Measurements from ENCODE around the gene IFTAP.
A peak's percentile ranks its signal among the peaks of the same experiment; 100 is the strongest.

Gene IFTAP

DNA sequence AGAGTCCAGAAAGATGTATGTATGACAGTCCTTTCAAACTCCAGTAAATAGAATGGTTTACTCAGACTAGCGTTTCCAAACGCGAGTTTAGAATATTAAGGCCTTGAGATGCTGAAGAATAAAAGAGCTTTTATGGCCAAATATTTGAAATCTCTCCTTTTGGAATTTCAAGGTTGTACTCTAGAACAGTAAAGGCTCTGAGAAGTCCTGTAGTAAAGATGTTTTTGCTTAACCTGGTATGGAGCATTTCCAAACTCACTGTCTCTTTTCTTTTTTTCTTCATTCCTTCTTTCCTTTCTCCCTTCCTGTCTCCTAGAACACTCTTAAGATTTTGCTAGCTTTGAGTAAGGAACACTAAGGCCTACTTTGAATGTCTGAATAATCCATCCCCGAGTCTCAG is 95.1 kb downstream of the IFTAP start:
- H3K27ac ChIP-seq (ENCODE audit: extremely low read depth, low read depth, low read length), result no peak overlapping the region
- H3K36me3 ChIP-seq (ENCODE audit: control insufficient read depth in 2 of 2, insufficient read depth in 1 of 2, low read length in 2 of 2), result no peaks in the 10 kb centered on the region
- TF ChIP-seq, protein P1, sequence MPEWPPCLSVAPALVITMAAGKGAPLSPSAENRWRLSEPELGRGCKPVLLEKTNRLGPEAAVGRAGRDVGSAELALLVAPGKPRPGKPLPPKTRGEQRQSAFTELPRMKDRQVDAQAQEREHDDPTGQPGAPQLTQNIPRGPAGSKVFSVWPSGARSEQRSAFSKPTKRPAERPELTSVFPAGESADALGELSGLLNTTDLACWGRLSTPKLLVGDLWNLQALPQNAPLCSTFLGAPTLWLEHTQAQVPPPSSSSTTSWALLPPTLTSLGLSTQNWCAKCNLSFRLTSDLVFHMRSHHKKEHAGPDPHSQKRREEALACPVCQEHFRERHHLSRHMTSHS (tag by site-specific recombination; IDR thresholded peaks at IDR 0.05), result no peak
- no peak for TF ChIP-seq ZNF792 (tag by site-specific recombination; IDR thresholded peaks at IDR 0.05)
- TF ChIP-seq, protein P2, sequence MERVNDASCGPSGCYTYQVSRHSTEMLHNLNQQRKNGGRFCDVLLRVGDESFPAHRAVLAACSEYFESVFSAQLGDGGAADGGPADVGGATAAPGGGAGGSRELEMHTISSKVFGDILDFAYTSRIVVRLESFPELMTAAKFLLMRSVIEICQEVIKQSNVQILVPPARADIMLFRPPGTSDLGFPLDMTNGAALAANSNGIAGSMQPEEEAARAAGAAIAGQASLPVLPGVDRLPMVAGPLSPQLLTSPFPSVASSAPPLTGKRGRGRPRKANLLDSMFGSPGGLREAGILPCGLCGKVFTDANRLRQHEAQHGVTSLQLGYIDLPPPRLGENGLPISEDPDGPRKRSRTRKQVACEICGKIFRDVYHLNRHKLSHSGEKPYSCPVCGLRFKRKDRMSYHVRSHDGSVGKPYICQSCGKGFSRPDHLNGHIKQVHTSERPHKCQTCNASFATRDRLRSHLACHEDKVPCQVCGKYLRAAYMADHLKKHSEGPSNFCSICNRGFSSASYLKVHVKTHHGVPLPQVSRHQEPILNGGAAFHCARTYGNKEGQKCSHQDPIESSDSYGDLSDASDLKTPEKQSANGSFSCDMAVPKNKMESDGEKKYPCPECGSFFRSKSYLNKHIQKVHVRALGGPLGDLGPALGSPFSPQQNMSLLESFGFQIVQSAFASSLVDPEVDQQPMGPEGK (tag by site-specific recombination; IDR thresholded peaks at IDR 0.05), result no peak
- TF ChIP-seq, protein P3, sequence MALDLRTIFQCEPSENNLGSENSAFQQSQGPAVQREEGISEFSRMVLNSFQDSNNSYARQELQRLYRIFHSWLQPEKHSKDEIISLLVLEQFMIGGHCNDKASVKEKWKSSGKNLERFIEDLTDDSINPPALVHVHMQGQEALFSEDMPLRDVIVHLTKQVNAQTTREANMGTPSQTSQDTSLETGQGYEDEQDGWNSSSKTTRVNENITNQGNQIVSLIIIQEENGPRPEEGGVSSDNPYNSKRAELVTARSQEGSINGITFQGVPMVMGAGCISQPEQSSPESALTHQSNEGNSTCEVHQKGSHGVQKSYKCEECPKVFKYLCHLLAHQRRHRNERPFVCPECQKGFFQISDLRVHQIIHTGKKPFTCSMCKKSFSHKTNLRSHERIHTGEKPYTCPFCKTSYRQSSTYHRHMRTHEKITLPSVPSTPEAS (tag by site-specific recombination; IDR thresholded peaks at IDR 0.05), result no peak
- peak; percentile 67; the same call in 1 of the 2 replicates for TF ChIP-seq ZNF239 (tag by site-specific recombination; IDR thresholded peaks at IDR 0.05)
- TF ChIP-seq ZNF510 (tag by site-specific recombination; IDR thresholded peaks at IDR 0.05; ENCODE audit: insufficient replicate concordance), result no peak
- TF ChIP-seq RBAK (tag by site-specific recombination; IDR thresholded peaks at IDR 0.05), result no peak
- TF ChIP-seq ZNF707 (tag by site-specific recombination; IDR thresholded peaks at IDR 0.05), result no peak
- H3K4me3 ChIP-seq (ENCODE audit: low read depth, low read length), result no peak overlapping the region
- no peaks in the 10 kb centered on the region for H3K9me3 ChIP-seq (ENCODE audit: control insufficient read depth, insufficient read depth, low read depth, low read length)
- CTCF ChIA-PET, result interaction anchor here (0.6 to 6.5 kb wide), 4 partner anchors 15 to 126 kb away, joined by 4 to 48 read pairs (median 6); no protein-coding TSS in a partner anchor
- POLR2A ChIA-PET, result no interaction called here
- no peaks in the 10 kb centered on the region for H3K4me1 ChIP-seq (ENCODE audit: control insufficient read depth, insufficient read depth, low read length)

DNA sequence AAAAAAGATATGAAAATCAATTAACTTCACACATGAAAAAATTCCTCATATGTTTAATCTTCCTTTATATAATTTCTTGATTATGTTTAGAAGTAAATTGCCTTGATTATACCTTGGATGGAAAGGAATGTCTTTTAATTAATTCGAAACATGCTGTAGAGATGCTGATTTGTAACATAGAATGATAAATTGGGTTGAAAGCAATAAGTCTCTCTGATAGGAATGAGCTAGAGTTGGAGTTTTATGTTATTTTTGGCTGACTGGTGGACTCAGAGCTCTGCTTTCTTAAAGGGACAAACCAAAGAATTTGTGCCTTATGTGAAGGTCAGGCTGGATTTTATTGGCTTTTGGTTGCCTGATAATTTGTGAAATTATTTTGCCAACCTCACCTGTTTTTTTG is 98.4 kb downstream of the IFTAP start:
- Histone ChIP-seq H3K9me3 (ENCODE audit: control insufficient read depth, insufficient read depth, low read depth, low read length) (no peaks in the 10 kb centered on the region), H3K4me1 (ENCODE audit: control insufficient read depth, insufficient read depth, low read length) (no peaks in the 10 kb centered on the region), H3K36me3 (ENCODE audit: control insufficient read depth in 2 of 2, insufficient read depth in 1 of 2, low read length in 2 of 2) (no peaks in the 10 kb centered on the region), H3K4me3 (ENCODE audit: low read depth, low read length) (no peak overlapping the region), H3K27ac (ENCODE audit: extremely low read depth, low read depth, low read length) (no peak overlapping the region)
- ChIA-PET CTCF (interaction anchor here (0.6 to 6.5 kb wide), 5 partner anchors 8 to 500 kb away, joined by 3 to 48 read pairs (median 7); no protein-coding TSS in a partner anchor), POLR2A (no interaction called here)
- TF ChIP-seq ZXDB (tag by site-specific recombination; IDR thresholded peaks at IDR 0.05) (no peak), ZNF26 (tag by site-specific recombination; IDR thresholded peaks at IDR 0.05) (no peak), ZNF791 (tag by site-specific recombination; IDR thresholded peaks at IDR 0.05) (no peak), ZBTB48 (tag by site-specific recombination; IDR thresholded peaks at IDR 0.05) (no peak), ZNF416 (tag by site-specific recombination; IDR thresholded peaks at IDR 0.05) (no peak), KLF10 (tag by site-specific recombination; IDR thresholded peaks at IDR 0.05) (no peak), SCRT2 (tag by site-specific recombination; IDR thresholded peaks at IDR 0.05) (no peak), ATF2 (tag by site-specific recombination; IDR thresholded peaks at IDR 0.05; ENCODE audit: low read depth) (no peak), ZNF704 (tag by site-specific recombination; IDR thresholded peaks at IDR 0.05) (no peak)
